WTC11 (cell line): ENCODE results near the gene ETS1. TPM values are rescaled to one million over a fixed set of nuclear protein-coding genes. Genes with fewer than 3 reads are reported as not detected.

Experiments
- ATAC-seq: fragments of 200-7000 bp; cut with Tn5 transposase; 2 replicates; pipeline ENCODE4 v1.10.0; 2021; ENCODE audit warnings: mild to moderate bottlenecking, moderate library complexity
- CTCF ChIA-PET: fragments of 300-600 bp; sonication (Branson Sonifier 250); formaldehyde crosslinking; loops from one replicate; lab custom pipeline; 2021; ENCODE audit warnings: antibody characterized with exemption; lab: Charles Lee
- POLR2A ChIA-PET: fragments of 350-600 bp; sonication (Branson Sonifier 250); formaldehyde crosslinking; loops from one replicate; lab custom pipeline; 2021; ENCODE audit warnings: antibody characterized with exemption; lab: Charles Lee
- DNase-seq: peaks from one replicate; pipeline ENCODE4 v3.0.0; 2021; ENCODE audit warnings: low spot score
- H3K27ac Mint-ChIP-seq: 2 replicates; pipeline ENCODE4 v1.8.0; 2021; ENCODE audit warnings: mixed read lengths
- H3K27me3 Mint-ChIP-seq: 2 replicates; pipeline ENCODE4 v1.8.0; 2021; ENCODE audit warnings: low read depth, mild to moderate bottlenecking, moderate library complexity, mixed read lengths
- H3K36me3 Mint-ChIP-seq: 2 replicates; pipeline ENCODE4 v1.8.0; 2021; ENCODE audit warnings: mixed read lengths
- H3K4me1 Mint-ChIP-seq: 2 replicates; pipeline ENCODE4 v1.8.0; 2022; ENCODE audit warnings: mixed read lengths
- H3K4me3 Mint-ChIP-seq: 2 replicates; pipeline ENCODE4 v1.8.0; 2021; ENCODE audit warnings: mild to moderate bottlenecking, moderate library complexity, mixed read lengths
- H3K9me3 Mint-ChIP-seq: 2 replicates; pipeline ENCODE4 v1.8.0; 2021; ENCODE audit warnings: mixed read lengths
- AR ChIP-seq: fragments of 250-450 bp; sonication (Bioruptor Pico); IDR thresholded peaks from 2 replicates; pipeline ENCODE4 v1.9.0; 2021; ENCODE audit warnings: mild to moderate bottlenecking
- ATF1 ChIP-seq: sonication (generic); formaldehyde crosslinking; IDR thresholded peaks from 2 replicates; pipeline ENCODE4 v1.8.1; 2023; ENCODE audit warnings: mild to moderate bottlenecking, moderate library complexity, missing genetic modification reagents
- ATF6 ChIP-seq: sonication (generic); formaldehyde crosslinking; IDR thresholded peaks from 2 replicates; pipeline ENCODE4 v1.8.1; 2023; ENCODE audit warnings: mild to moderate bottlenecking, missing genetic modification reagents
- CTCF ChIP-seq: fragments of 200-600 bp; IDR thresholded peaks from 2 replicates; pipeline ENCODE4 v1.8.0; 2022; ENCODE audit warnings: antibody characterized with exemption
- E2F5 ChIP-seq: sonication (generic); formaldehyde crosslinking; IDR thresholded peaks from 2 replicates; pipeline ENCODE4 v1.8.1; 2022; ENCODE audit warnings: mild to moderate bottlenecking, moderate library complexity, missing genetic modification reagents
- ELF4 ChIP-seq: sonication (generic); formaldehyde crosslinking; IDR thresholded peaks from 2 replicates; pipeline ENCODE4 v1.8.1; 2022; ENCODE audit warnings: low read depth, mild to moderate bottlenecking, moderate library complexity, missing genetic modification reagents
- EMX1 ChIP-seq: fragments of 250-450 bp; sonication (Bioruptor Pico); IDR thresholded peaks from 2 replicates; pipeline ENCODE4 v1.8.0; 2021; ENCODE audit warnings: mild to moderate bottlenecking
- ETV6 ChIP-seq: sonication (generic); formaldehyde crosslinking; IDR thresholded peaks from 2 replicates; pipeline ENCODE4 v1.8.1; 2022; ENCODE audit warnings: mild to moderate bottlenecking, missing genetic modification reagents
- HMGA2 ChIP-seq: fragments of 250-450 bp; sonication (Bioruptor Pico); IDR thresholded peaks from 2 replicates; pipeline ENCODE4 v1.4.0; 2021; ENCODE audit warnings: mild to moderate bottlenecking, moderate library complexity
- KAT7 ChIP-seq: sonication (generic); formaldehyde crosslinking; IDR thresholded peaks from 2 replicates; pipeline ENCODE4 v1.8.1; 2023; ENCODE audit warnings: missing genetic modification reagents, mild to moderate bottlenecking, borderline replicate concordance
- MYBL2 ChIP-seq: sonication (generic); formaldehyde crosslinking; IDR thresholded peaks from 2 replicates; pipeline ENCODE4 v1.8.1; 2023; ENCODE audit warnings: mild to moderate bottlenecking, moderate library complexity, missing genetic modification reagents
- OVOL2 ChIP-seq: fragments of 250-450 bp; sonication (Bioruptor Pico); IDR thresholded peaks from 2 replicates; pipeline ENCODE4 v1.9.0; 2021; ENCODE audit warnings: mild to moderate bottlenecking, borderline replicate concordance
- STAT6 ChIP-seq: sonication (generic); formaldehyde crosslinking; conservative IDR thresholded peaks from 2 replicates; pipeline ENCODE4 v1.8.1; 2023; ENCODE audit warnings: mild to moderate bottlenecking, low read depth, missing genetic modification reagents, moderate library complexity
- TEAD1 ChIP-seq: sonication (generic); formaldehyde crosslinking; IDR thresholded peaks from 2 replicates; pipeline ENCODE4 v1.8.0; 2022; ENCODE audit warnings: mild to moderate bottlenecking, missing genetic modification reagents
- ZBTB21 ChIP-seq: sonication (generic); formaldehyde crosslinking; IDR thresholded peaks from 2 replicates; pipeline ENCODE4 v1.8.1; 2023; ENCODE audit warnings: mild to moderate bottlenecking, missing genetic modification reagents, borderline replicate concordance
- ZNF138 ChIP-seq: sonication (generic); formaldehyde crosslinking; conservative IDR thresholded peaks from 2 replicates; pipeline ENCODE4 v1.8.1; 2022; ENCODE audit warnings: mild to moderate bottlenecking, moderate library complexity, missing genetic modification reagents
- ZNF317 ChIP-seq: sonication (generic); formaldehyde crosslinking; IDR thresholded peaks from 2 replicates; pipeline ENCODE4 v1.8.1; 2023; ENCODE audit warnings: low read depth, mild to moderate bottlenecking, moderate library complexity, missing genetic modification reagents, borderline replicate concordance
- ZNF512 ChIP-seq: sonication (generic); formaldehyde crosslinking; IDR thresholded peaks from 2 replicates; pipeline ENCODE4 v1.8.1; 2022; ENCODE audit warnings: missing genetic modification reagents, borderline replicate concordance
- total RNA-seq: library from RNA; stranded (reverse); gene quantifications from 3 replicates; pipeline ENCODE4 v1.2.3, GENCODE V29; 2021
- TF ChIP-seq, protein P1 (sequence below): sonication (generic); formaldehyde crosslinking; IDR thresholded peaks from 2 replicates; pipeline ENCODE4 v1.8.1; 2022; ENCODE audit warnings: low read depth, missing genetic modification reagents, borderline replicate concordance

The ETS1 gene
- total RNA-seq, 1 experiment from 2014 or later: 33.1 TPM

DNA sequence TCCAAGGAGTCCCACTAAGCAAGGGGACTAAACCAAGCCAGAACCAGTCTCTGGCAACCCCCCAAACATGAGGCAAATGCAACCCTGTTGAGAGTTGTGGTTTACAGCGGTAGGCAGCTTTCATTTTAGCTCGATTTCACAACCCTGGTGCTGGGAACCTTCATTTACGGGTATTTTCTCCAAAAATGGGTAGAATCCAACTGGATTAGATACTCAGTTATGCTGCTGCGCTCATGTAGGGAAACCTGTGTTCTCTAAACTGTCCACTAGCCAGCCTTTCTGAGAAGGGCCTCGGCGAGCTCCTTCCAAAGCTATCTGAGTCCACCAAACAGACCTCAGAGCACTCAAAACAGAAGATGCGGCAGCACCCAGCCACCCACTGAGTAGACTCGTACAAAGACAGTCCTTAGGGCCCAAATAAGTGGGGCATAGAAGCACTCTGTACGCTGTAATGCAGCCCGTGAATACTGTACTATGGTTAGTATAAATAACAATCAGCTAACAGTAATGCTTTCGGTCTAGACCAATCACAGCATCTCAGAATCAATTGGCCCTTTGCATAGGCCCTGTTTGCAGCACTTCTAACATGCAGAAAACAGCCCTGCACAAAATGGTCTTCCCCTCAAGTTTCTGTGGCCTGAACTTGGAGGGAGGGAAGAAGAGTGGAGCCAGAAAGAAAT lies 104.7 kb downstream of the ETS1 start (continued):
- no peak for TF ChIP-seq STAT6
- no peak for TF ChIP-seq ZNF512 (CRISPR knock-in tag)
- TF ChIP-seq CTCF: no peak
- TF ChIP-seq, protein P1, sequence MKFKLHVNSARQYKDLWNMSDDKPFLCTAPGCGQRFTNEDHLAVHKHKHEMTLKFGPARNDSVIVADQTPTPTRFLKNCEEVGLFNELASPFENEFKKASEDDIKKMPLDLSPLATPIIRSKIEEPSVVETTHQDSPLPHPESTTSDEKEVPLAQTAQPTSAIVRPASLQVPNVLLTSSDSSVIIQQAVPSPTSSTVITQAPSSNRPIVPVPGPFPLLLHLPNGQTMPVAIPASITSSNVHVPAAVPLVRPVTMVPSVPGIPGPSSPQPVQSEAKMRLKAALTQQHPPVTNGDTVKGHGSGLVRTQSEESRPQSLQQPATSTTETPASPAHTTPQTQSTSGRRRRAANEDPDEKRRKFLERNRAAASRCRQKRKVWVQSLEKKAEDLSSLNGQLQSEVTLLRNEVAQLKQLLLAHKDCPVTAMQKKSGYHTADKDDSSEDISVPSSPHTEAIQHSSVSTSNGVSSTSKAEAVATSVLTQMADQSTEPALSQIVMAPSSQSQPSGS: no peak

GRCh38 chr11:128482092-128482491 lies 105.3 kb downstream of the ETS1 start:
- CTCF ChIA-PET: interaction anchor here (1.2 kb wide), 1 partner anchor 324 kb away, joined by 3 read pairs; no protein-coding TSS in a partner anchor
- H3K36me3 Mint-ChIP-seq: peaks cover 34% of the 10 kb centered on the region
- H3K27me3 Mint-ChIP-seq: no peaks in the 10 kb centered on the region
- POLR2A ChIA-PET: no interaction called here
- no peak overlapping the region for H3K27ac Mint-ChIP-seq
- no peak overlapping the region for H3K4me3 Mint-ChIP-seq
- H3K4me1 Mint-ChIP-seq: no peaks in the 10 kb centered on the region; the same call in 1 of the 2 replicates
- H3K9me3 Mint-ChIP-seq: no peaks in the 10 kb centered on the region
- no peak for TF ChIP-seq TEAD1 (CRISPR knock-in tag)
- TF ChIP-seq ATF6: no peak
- TF ChIP-seq ZNF317: no peak
- no peak for TF ChIP-seq KAT7
- no peak for DNase-seq
- ATAC-seq: no peak

GRCh38 chr11:128481135-128481534 lies 106.2 kb downstream of the ETS1 start:
- H3K27ac Mint-ChIP-seq: no peak overlapping the region
- H3K4me3 Mint-ChIP-seq: no peak overlapping the region
- peaks cover 37% of the 10 kb centered on the region for H3K36me3 Mint-ChIP-seq
- no peaks in the 10 kb centered on the region for H3K27me3 Mint-ChIP-seq
- ATAC-seq: no peak
- H3K4me1 Mint-ChIP-seq: no peaks in the 10 kb centered on the region; the same call in 1 of the 2 replicates
- no peak for DNase-seq
- ChIA-PET CTCF (interaction anchor here (1.2 to 1.9 kb wide), 2 partner anchors 67 to 151 kb away, joined by 4 to 5 read pairs; no protein-coding TSS in a partner anchor), POLR2A (no interaction called here)
- no peaks in the 10 kb centered on the region for H3K9me3 Mint-ChIP-seq
- TF ChIP-seq AR (CRISPR knock-in tag) (no peak), ELF4 (CRISPR knock-in tag) (no peak), E2F5 (CRISPR knock-in tag) (no peak), ATF1 (CRISPR knock-in tag) (no peak), EMX1 (CRISPR knock-in tag) (no peak), ZNF138 (CRISPR knock-in tag) (no peak), HMGA2 (CRISPR knock-in tag) (no peak), ZBTB21 (CRISPR knock-in tag) (no peak), MYBL2 (CRISPR knock-in tag) (no peak), OVOL2 (CRISPR knock-in tag) (no peak), ETV6 (CRISPR knock-in tag) (no peak)
